HEK293 (cell line): ENCODE data around the gene STK40.

Source experiments
- RBAK ChIP-seq: fragments of 450-650 bp; formaldehyde crosslinking; IDR thresholded peaks from 2 replicates; pipeline ENCODE4 v1.5.1; 2016; ENCODE audit warnings: missing biosample characterization, missing genetic modification characterization
- WT1 ChIP-seq: fragments of 450-650 bp; formaldehyde crosslinking; IDR thresholded peaks from 2 replicates; pipeline ENCODE4 v1.5.1; 2016; ENCODE audit warnings: missing biosample characterization, missing genetic modification characterization
- ZNF10 ChIP-seq: fragments of 450-650 bp; formaldehyde crosslinking; IDR thresholded peaks from 2 replicates; pipeline ENCODE4 v1.5.1; 2017; ENCODE audit warnings: missing biosample characterization, missing genetic modification characterization
- ZNF132 ChIP-seq: fragments of 450-650 bp; formaldehyde crosslinking; IDR thresholded peaks from 2 replicates; pipeline ENCODE4 v1.5.1; 2017; ENCODE audit warnings: missing biosample characterization, missing genetic modification characterization, borderline replicate concordance
- ZNF175 ChIP-seq: fragments of 450-650 bp; formaldehyde crosslinking; IDR thresholded peaks from 2 replicates; pipeline ENCODE4 v1.5.1; 2016; ENCODE audit warnings: missing biosample characterization, missing genetic modification characterization
- ZNF501 ChIP-seq: fragments of 450-650 bp; formaldehyde crosslinking; IDR thresholded peaks from 2 replicates; pipeline ENCODE4 v1.5.1; 2016; ENCODE audit warnings: missing biosample characterization, missing genetic modification characterization
- ZNF529 ChIP-seq: fragments of 450-650 bp; formaldehyde crosslinking; IDR thresholded peaks from 2 replicates; pipeline ENCODE4 v1.5.1; 2017; ENCODE audit warnings: missing genetic modification characterization, missing biosample characterization; ENCODE audit not compliant: insufficient replicate concordance
- ZNF654 ChIP-seq: fragments of 450-650 bp; formaldehyde crosslinking; IDR thresholded peaks from 2 replicates; pipeline ENCODE4 v1.5.1; 2016; ENCODE audit warnings: low read depth, missing biosample characterization, missing genetic modification characterization
- TF ChIP-seq, protein P1 (sequence below): fragments of 450-650 bp; formaldehyde crosslinking; IDR thresholded peaks from 2 replicates; pipeline ENCODE4 v1.5.1; 2016; ENCODE audit warnings: missing biosample characterization, missing genetic modification characterization
- TF ChIP-seq, protein P2 (sequence below): fragments of 450-650 bp; formaldehyde crosslinking; IDR thresholded peaks from 2 replicates; pipeline ENCODE4 v1.5.1; 2016; ENCODE audit warnings: missing biosample characterization, missing genetic modification characterization
- TF ChIP-seq, protein P3 (sequence below): fragments of 450-650 bp; formaldehyde crosslinking; IDR thresholded peaks from 2 replicates; pipeline ENCODE4 v1.5.1; 2017; ENCODE audit warnings: missing biosample characterization, missing genetic modification characterization
- TF ChIP-seq, protein P4 (sequence below): fragments of 450-650 bp; formaldehyde crosslinking; IDR thresholded peaks from 2 replicates; pipeline ENCODE4 v1.5.1; 2017; ENCODE audit warnings: missing biosample characterization, missing genetic modification characterization

DNA sequence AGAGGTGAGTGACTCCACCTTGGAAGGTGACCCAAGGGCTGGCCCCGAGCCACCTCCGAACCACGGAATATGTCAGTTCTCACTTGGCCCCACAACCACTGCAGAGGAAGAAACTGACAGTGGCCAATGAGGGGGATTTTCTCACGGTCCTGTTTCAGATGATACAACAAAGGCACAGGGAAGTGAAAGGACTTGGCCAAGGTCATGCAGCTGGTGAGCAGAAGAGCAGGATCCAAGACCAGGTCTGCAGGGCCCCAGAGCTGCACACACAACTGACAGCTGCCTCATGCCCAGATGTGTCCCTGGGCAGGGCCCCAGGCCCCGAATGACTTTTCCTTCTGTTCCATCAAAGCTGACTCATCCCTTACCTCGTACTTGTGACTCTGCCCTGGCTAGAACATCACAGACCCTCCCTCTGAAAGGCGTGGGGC is 36.5 kb downstream of the STK40 start:
- TF ChIP-seq, protein P1, sequence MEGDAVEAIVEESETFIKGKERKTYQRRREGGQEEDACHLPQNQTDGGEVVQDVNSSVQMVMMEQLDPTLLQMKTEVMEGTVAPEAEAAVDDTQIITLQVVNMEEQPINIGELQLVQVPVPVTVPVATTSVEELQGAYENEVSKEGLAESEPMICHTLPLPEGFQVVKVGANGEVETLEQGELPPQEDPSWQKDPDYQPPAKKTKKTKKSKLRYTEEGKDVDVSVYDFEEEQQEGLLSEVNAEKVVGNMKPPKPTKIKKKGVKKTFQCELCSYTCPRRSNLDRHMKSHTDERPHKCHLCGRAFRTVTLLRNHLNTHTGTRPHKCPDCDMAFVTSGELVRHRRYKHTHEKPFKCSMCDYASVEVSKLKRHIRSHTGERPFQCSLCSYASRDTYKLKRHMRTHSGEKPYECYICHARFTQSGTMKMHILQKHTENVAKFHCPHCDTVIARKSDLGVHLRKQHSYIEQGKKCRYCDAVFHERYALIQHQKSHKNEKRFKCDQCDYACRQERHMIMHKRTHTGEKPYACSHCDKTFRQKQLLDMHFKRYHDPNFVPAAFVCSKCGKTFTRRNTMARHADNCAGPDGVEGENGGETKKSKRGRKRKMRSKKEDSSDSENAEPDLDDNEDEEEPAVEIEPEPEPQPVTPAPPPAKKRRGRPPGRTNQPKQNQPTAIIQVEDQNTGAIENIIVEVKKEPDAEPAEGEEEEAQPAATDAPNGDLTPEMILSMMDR (tag by site-specific recombination), result no peak
- TF ChIP-seq, protein P2, sequence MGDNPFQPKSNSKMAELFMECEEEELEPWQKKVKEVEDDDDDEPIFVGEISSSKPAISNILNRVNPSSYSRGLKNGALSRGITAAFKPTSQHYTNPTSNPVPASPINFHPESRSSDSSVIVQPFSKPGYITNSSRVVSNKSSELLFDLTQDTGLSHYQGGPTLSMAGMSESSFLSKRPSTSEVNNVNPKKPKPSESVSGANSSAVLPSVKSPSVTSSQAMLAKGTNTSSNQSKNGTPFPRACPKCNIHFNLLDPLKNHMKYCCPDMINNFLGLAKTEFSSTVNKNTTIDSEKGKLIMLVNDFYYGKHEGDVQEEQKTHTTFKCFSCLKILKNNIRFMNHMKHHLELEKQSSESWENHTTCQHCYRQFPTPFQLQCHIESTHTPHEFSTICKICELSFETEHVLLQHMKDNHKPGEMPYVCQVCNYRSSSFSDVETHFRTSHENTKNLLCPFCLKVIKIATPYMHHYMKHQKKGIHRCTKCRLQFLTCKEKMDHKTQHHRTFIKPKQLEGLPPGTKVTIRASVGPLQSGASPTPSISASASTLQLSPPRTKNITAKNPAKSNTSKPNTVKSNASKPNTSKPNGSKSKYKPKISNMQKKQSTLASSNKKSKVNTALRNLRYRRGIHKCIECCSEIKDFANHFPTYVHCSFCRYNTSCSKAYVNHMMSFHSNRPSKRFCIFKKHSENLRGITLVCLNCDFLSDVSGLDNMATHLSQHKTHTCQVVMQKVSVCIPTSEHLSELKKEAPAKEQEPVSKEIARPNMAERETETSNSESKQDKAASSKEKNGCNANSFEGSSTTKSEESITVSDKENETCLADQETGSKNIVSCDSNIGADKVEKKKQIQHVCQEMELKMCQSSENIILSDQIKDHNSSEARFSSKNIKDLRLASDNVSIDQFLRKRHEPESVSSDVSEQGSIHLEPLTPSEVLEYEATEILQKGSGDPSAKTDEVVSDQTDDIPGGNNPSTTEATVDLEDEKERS (tag by site-specific recombination), result no peak
- TF ChIP-seq ZNF10 (tag by site-specific recombination), result no peak
- TF ChIP-seq ZNF175, result no peak
- TF ChIP-seq RBAK (tag by site-specific recombination), result no peak
- TF ChIP-seq, protein P3, sequence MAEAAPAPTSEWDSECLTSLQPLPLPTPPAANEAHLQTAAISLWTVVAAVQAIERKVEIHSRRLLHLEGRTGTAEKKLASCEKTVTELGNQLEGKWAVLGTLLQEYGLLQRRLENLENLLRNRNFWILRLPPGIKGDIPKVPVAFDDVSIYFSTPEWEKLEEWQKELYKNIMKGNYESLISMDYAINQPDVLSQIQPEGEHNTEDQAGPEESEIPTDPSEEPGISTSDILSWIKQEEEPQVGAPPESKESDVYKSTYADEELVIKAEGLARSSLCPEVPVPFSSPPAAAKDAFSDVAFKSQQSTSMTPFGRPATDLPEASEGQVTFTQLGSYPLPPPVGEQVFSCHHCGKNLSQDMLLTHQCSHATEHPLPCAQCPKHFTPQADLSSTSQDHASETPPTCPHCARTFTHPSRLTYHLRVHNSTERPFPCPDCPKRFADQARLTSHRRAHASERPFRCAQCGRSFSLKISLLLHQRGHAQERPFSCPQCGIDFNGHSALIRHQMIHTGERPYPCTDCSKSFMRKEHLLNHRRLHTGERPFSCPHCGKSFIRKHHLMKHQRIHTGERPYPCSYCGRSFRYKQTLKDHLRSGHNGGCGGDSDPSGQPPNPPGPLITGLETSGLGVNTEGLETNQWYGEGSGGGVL (tag by site-specific recombination), result no peak
- TF ChIP-seq WT1 (tag by site-specific recombination), result no peak
- TF ChIP-seq ZNF501 (tag by site-specific recombination), result no peak
- TF ChIP-seq ZNF654, result no peak
- TF ChIP-seq, protein P4, sequence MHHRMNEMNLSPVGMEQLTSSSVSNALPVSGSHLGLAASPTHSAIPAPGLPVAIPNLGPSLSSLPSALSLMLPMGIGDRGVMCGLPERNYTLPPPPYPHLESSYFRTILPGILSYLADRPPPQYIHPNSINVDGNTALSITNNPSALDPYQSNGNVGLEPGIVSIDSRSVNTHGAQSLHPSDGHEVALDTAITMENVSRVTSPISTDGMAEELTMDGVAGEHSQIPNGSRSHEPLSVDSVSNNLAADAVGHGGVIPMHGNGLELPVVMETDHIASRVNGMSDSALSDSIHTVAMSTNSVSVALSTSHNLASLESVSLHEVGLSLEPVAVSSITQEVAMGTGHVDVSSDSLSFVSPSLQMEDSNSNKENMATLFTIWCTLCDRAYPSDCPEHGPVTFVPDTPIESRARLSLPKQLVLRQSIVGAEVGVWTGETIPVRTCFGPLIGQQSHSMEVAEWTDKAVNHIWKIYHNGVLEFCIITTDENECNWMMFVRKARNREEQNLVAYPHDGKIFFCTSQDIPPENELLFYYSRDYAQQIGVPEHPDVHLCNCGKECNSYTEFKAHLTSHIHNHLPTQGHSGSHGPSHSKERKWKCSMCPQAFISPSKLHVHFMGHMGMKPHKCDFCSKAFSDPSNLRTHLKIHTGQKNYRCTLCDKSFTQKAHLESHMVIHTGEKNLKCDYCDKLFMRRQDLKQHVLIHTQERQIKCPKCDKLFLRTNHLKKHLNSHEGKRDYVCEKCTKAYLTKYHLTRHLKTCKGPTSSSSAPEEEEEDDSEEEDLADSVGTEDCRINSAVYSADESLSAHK (tag by site-specific recombination), result no peak
- TF ChIP-seq ZNF529, result no peak
- TF ChIP-seq ZNF132 (tag by site-specific recombination), result no peak
